Measurements from ENCODE around the gene IRAK3.

DNA sequence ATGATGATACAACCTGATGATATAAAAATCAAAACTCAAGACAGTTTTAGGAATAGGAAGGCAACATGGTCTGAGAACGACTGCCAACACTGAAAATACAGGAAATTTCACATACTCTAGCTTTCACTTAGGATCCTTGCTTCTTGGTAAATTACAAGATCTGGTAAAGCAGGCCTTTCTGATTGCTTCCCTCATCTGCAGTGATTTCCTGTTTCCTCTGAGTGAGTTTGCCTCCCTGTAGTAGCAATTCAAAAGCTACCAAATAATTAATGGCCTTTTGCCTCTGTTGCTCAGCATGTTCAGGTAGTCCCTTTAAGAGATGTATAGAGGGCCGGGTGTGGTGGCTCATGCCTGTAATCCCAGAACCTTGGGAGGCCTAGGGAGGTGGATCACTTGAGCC lies 2.0 kb upstream of the IRAK3 start:
- TF ChIP-seq, protein P1, sequence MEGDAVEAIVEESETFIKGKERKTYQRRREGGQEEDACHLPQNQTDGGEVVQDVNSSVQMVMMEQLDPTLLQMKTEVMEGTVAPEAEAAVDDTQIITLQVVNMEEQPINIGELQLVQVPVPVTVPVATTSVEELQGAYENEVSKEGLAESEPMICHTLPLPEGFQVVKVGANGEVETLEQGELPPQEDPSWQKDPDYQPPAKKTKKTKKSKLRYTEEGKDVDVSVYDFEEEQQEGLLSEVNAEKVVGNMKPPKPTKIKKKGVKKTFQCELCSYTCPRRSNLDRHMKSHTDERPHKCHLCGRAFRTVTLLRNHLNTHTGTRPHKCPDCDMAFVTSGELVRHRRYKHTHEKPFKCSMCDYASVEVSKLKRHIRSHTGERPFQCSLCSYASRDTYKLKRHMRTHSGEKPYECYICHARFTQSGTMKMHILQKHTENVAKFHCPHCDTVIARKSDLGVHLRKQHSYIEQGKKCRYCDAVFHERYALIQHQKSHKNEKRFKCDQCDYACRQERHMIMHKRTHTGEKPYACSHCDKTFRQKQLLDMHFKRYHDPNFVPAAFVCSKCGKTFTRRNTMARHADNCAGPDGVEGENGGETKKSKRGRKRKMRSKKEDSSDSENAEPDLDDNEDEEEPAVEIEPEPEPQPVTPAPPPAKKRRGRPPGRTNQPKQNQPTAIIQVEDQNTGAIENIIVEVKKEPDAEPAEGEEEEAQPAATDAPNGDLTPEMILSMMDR (IDR thresholded peaks at IDR 0.05; ENCODE audit: insufficient read depth, low read length, poor library complexity, severe bottlenecking), result no peak
- no peak for TF ChIP-seq EZH2phosphoT487 (conservative IDR thresholded peaks at IDR 0.05; ENCODE audit: low read length)

Data from SU-DHL-6 (cell line).